GM18867 (cell line): Measurements from ENCODE around the gene EPN1.

Experiments used
- ATAC-seq: cut with Tn5 transposase; IDR thresholded peaks from one replicate; pipeline ENCODE4 v1.9.1; 2021; ENCODE audit warnings: mild to moderate bottlenecking, moderate library complexity; ENCODE audit not compliant: unreplicated experiment

The EPN1 gene

DNA sequence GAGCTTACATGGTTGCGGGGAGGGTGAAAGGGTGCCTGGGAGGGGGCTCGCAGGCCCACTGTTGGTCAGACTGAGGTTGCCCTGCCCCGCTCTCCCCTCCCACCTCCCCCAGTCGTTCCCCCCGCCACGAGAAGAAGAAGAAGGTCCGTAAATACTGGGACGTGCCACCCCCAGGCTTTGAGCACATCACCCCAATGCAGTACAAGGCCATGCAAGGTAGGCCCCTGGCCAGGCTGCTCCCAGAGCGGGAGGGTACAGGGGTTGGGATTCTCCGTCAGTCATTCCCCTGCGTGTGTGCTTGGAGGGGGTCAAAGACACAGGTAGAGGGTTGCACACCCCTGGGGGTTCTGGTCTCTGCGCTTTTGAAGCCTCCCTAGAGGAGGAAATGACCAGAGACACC is 14.6 kb upstream of the EPN1 start:
- ATAC-seq: no peak

DNA sequence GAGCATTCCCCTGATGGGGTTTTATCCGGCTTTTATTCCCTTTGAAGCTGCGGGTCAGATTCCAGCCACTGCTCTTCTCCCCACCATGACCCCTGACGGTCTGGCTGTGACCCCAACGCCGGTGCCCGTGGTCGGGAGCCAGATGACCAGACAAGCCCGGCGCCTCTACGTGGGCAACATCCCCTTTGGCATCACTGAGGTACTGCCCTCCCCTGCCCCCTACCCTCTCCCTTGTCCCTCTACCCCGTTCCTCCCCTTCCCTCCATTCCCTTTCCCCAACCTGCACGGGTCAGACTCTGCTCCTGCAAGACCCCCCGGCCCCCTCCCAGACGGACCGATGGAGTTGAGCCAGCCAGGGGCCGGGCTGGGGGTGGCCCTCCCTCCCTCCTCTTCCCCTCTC is 14.0 kb upstream of the EPN1 start:
- ATAC-seq: no peak

DNA sequence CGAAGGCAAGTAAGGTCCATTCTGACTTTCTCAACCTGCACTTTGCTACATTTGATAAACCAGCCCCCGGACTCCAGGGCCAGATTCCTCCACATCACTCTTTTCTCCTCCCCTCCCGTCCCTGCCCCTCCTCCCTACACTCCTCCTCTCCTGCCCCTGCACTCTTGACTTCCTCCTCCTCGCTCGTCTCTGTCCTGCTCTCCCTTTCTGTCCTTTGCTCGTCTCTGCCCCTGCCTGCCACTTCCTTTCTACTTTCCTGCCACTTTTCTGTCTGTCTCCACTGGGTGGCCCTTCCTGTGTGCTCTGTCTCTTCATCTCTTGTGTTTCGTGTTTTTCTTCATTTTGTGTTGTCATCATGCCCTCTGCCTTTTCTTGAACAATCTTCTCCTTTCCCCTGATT is 13.2 kb upstream of the EPN1 start:
- no peak for ATAC-seq

DNA sequence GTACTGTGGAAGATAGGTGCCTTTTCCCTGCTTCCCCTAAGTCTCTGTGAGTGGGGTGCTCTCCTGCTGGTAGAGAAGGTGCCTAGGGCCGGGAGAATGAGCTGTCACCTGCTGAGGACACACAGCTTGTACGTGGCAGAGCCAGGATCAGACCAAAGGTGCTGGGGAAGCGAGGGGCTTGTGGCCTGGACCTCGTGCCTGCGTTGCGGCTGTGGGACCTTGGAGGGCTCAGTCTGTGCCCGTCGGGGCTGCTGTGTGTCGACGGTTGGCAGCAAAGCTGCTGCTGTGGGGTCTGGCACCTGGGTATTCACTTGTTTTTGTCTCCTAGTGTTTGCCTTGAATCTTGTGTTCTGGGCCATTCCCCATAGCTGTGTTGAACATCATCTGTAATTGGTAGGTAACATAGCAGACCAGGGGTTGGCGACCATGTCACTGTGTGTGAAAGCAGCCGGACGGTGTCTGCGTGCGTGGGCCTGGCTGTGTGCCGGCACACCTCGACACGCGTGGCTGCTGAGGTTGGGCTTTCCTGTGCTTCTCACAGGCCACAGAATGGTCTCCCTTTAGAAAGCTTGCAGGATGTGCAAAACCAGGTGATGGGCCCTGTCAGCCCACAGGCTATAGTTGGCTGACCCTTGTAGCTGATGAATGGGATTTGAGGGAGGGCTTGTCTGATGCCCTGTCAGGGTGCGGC is 11.0 kb upstream of the EPN1 start:
- no peak for ATAC-seq

DNA sequence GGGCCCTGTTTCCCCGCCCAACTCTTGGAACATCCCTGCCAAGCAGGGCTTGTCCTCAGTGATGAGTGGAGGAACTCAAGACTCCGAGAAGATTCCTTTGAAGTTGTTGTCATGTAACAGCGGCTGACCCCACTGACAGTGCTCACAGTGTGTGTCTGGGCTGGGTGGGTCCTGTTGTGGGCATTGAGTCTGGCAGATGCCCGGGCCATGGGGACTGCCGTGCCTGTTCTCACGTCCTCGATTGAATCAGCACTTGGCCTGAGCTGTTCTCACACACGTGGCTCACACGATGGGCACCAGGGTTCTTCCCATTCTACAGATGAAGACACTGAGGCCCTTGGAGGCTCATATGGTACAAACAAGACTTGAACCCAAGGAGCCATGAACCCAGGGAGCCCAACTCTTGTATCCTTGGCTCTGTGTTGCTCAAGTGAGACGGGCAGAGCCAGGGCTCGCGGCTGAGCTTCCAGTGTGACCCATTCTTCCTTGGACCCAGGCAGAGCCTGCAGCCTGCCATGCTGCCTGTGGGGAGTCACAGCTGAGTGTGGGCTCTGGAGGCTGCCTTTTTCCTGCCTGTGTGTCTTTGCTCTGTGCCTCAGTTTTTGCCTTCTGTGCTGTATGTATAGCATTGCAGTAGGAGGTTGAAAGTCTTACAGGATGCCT is 8.6 kb upstream of the EPN1 start:
- no peak for ATAC-seq

DNA sequence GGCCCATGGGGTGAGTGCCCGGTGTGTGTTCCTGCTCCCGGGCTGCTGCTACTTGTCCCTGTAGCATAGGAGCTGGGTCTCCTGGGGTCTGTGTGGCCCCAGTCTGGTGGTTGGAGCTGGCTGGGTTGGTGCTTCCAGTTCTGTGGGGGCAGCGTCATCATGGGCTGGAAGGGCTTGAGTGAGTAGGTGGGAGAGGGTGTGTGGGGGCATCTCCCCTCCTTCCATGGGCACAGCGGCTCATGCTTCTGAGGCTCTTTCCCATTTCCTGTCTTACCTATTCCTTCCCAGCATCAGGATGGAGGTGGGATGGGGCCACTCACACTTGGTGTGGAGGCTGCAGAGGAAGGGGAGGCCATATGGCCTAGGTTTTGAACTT is 8.0 kb upstream of the EPN1 start:
- no peak for ATAC-seq

DNA sequence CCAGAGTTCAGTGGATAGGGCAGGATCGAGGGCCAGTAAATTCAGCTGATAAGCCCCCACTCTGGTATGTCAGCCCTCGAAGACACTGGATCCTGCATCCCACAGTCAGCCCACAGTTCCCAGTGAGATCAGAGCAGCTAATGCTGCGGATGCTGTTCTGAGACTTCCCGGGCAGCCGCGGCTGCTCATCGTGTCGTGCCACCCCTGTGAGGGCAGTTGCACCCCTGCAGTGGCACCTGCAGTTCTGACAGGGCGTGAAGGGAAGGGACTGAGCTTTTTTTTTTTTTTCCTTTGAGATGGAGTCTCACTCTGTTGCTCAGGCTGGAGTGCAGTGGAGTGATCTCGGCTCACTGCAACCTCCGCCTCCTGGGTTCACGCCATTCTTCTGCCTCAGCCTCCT is 7.5 kb upstream of the EPN1 start:
- ATAC-seq: no peak

DNA sequence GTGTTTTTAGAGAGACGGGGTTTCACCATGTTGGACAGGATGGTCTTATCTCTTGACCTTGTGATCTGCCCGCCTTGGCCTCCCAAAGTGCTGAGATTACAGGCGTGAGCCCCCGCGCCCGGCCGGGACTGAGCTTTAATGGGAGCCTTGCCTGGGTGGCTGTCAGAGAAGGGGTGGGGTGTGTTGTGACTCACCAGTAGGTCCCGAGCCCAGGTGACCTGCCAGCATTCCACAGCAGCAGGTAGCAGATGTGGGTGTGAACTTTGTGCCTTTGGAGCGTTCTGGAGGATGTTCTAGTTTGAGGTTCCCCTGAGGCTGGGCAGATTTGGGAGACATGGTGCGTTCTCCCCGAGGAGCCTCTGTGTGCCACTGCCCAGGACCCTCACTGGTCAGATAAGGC is 7.1 kb upstream of the EPN1 start:
- no peak for ATAC-seq

DNA sequence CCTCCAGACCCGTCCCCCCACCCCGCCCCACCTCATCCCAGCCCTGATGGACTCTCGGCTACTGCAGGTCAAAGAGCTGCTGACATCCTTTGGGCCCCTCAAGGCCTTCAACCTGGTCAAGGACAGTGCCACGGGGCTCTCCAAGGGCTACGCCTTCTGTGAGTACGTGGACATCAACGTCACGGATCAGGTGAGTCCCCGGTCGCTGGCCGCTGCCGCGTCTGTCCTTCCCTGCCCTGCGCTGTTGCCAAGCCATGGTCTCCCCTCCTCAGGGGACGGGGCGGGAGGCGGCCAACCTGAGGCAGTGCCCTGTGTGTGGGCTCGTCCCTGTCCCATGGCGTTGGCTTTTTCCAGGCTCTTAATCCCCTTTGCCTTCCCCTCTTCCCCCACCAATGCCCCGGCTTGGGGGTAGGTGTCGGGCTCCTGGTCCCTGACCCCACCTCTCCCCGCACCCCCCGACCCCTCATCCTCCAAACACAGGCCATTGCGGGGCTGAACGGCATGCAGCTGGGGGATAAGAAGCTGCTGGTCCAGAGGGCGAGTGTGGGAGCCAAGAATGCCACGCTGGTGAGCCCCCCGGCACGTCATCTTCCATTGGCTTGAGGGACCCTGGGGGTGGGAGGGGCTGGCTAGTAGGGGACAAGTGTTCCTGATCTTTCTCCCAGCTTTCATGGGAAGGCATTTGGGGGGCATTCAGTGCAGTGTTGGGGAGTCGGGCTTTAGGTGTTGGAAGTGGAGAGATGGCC is 6.2 kb upstream of the EPN1 start:
- ATAC-seq: no peak

DNA sequence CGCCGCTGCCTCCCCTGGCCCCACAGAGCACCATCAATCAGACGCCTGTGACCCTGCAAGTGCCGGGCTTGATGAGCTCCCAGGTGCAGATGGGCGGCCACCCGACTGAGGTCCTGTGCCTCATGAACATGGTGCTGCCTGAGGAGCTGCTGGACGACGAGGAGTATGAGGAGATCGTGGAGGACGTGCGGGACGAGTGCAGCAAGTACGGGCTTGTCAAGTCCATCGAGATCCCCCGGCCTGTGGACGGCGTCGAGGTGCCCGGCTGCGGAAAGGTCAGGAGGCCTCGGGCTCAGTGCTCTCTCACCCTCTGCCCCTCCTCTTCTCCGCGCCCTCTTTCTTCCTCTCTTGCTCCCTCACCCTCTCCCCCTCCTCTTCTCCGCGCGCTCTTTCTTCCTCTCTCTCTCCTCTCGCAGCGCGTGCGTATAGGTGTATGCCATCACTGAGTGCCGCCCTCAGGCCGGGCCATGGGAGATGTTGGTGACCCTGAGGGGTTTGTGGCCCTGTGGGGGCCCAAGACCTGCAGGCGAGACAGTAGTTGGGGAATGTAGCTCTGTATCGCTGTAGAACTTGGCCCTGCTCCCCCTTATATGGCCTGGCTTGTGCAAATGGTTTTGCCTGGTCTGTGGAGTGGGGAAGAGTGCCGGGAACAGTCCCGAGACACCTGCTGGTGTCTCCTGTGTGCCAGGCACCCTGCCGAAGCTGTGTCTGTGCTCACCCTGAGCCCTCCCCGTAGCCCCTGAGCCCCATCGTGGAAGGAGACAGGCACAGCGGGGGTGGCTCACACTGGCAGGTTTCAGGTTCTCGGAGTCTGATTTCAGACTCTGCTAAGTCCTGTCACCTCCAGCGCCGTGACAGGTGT is 5.4 kb upstream of the EPN1 start:
- no peak for ATAC-seq

DNA sequence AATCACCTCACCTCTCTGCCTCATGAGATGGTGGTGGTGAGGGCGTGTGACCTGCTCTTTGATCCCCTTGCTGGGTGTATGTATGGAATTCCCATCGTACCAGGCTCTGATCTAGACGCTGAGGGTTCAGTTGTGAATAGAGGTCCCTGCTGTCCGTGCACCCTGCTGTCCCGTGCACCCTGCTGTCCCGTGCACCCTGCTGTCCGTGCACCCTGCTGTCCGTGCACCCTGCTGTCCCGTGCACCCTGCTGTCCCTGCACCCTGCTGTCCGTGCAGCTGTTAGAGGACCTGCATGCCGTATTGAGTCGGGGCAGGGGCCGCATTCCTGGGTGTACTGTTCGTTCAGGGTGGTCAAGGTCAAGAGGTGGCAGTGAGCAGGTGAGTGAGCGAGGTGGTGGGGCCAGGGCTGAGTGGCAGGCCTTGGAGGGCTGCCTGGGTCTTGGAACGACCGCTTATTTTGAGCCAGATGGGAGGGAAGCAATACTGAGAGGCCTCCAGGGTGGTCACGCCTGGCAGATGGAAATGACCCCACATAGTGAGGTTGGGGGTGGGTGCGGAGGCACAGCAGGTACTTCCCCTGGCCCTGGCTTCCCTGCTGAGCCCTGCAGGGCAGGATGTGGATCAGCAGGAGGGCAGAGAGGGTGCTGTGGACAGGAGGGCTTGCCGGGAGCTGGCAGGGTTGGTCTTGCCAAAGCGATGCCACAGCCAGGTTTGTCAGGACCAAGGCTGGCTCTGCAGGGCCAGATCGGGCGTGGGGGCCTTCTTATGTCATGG is 4.6 kb upstream of the EPN1 start:
- ATAC-seq: no peak

DNA sequence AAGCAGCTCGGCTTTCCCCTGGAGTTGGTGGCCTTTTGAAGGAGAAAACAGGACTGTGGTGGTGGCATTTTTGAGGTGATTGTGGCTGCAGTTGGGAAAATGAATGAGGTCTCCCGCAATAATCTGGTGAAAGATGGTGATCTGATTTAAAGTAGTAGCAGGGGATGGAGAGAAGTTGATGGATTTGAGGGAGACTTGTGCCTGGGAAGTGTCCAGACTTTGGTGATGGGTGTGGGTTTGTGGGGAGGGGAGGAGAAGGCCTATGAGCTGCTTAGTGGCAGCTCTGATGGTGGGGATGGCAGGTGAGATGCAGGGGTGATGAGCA is 4.0 kb upstream of the EPN1 start:
- no peak for ATAC-seq

DNA sequence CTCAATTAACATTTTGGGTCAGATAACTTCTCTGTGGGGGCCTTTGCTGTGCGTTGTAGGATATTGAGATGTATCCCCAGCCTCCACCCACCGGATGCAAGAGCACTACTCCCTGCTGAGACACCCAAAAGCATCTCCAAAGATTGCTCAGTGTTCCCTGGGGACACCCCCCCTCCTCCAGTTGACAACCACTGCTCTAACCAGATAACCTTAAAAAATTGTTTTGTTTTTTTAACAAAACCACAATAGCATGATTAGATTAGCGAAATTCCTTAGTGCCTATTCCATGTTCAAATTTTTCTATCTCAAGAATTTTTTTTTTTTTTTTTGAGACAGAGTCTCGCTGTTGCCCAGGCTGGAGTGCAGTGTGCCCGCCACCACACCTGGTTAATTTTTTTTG is 2.6 kb upstream of the EPN1 start:
- no peak for ATAC-seq

DNA sequence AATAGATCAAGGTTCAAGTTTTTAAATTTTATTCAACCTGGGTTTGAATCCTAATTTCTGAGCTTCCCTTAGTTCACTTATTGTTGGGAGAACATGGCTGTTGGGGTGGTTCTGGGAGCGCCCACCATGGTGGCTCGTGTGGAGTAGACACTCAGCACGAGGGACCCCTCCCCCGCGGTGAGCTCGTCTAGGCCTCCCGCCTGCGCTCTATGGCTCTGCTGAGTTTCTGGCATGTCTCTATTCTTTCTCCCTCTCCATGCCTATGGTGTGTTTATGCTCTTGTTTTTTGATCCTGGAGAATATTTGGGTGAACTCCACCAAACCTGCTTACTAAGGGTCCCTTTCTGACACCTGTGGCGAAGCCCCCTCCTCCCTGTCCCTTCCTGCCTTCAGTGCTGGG is 1.6 kb upstream of the EPN1 start:
- no peak for ATAC-seq

DNA sequence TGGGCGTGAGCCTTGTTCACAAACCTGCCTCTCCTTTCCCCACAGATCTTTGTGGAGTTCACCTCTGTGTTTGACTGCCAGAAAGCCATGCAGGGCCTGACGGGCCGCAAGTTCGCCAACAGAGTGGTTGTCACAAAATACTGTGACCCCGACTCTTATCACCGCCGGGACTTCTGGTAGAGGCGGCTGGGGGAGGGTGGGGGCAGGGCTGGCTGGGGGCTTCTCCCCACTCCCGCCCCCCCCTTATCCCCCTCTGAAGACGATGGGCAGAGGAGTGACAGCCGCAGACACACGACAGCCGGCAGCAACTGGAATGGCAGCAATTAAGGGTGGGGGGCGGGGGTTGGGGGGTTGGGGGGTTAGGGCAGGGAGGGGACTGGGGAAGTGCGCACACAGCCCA is 1.1 kb upstream of the EPN1 start:
- no peak for ATAC-seq

DNA sequence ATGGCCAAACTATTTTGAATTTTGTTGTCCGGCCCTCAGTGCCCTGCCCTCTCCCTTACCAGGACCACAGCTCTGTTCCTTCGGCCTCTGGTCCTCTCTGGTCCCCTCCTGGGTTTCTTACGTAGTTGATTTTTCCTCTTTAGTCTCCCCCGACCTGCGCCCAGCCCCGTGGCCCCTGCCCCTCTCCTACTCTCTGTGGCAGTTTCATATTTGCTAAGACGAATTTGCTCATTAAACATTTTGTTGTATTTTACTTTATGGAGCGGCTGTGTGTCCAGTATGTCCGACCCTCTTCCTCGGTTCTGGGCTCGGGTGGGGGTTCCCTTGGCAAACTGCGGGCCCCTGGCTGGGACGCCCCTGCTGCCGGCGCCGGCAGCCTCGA is 576 bp upstream of the EPN1 start:
- ATAC-seq: no peak

DNA sequence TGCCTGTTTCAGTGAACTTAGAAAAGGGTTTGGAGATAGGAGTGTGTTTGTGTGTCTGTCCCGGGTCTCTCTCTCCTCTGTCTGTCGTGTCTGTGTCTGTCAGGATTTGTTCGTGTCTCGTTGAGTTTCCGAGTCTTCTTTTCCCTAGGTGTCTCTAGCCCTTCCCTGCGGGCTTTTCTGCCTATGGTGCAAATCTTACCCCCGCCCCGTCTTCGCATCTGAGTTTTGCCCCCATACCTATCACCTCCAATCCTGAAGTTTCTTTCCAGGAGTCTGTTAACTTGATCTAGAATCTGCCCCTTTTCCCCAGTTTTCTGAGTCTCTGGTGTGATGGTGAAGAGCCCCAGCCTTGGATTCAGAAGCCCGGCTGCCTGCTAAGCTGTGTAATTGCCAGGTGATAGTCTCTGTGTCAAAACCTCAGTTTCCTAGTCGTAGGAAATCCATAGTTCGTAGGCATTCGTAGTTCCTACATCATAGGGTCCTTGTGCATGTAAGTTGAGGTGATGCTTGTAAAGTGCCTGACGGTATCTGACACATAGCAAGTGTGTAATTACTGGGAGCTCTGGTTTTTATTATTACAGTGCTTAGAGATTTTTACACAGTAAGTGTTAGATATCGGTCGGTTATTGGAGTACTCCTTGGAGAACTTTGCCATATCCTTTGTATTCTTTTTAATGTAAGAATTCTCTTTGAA is 782 bp downstream of the EPN1 start:
- no peak for ATAC-seq

DNA sequence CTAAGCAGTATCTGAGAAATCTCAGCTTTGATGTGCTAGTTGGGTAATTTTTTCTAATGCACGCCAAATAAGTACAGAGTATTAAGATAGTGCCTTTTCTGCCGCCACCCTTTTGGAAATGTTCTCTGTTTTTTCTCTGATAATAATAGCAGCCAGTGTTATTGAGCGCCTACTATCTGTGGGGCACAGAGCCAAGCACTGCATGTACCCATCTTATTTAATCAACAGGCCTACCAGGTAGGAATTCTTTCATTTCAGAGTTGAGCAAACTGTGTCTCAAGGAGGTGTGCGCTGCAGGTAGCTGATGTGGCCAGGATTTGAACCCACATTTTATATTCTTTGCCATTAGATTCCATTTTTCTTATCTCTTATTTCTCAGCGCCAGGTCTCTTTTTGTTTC is 1.4 kb downstream of the EPN1 start:
- ATAC-seq: no peak

DNA sequence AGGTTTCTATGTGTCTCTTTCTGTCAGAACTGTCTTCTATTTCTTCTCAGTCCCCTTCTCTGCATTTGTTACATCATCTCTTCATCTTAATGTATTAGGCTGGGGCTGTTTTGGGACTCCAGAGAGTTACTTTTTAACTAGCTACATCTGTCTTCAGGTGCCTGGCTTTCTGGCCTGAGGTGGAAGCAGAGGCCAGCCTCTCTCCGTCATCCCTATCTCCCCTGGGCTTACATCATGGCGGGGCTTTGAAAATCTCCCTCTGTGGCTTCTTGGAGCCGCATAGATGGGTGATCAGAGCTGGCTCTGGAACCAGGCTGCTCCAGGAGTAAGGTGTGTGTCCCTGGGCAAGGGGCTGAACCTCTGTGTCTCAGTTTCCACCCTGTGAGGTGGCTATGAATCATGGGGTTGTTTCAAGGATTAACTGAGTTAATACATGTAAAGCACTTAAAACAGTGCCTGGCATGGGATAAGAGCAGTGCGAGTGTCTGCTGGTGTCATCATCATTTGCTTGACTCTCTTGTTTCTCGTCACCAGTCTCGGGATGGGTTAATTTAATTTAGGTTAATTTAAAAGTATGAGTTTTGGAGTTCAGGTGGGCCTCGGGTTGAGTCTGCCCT is 2.0 kb downstream of the EPN1 start:
- ATAC-seq: no peak

DNA sequence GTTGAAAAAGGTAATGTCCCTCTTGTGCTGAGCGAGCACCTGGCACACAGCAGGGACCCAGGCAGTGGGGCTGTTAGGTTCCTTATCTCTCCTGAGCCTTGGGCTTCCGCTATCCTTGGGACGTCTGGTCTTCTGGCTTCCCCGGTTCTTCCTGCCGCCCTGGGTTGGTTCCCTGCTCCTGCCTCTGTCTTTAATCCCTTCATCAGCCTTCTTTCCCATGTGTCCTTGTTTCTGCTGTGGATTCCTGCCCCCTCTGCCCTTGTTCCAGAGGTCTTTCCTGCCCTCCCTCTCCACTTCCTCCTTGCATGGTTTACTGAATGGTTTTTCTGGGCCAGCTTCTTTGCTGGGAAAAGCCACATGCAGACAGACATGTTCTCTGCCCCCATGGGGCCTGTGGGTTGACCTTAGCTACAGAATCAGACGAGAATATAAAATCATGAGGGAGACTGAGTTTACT is 2.6 kb downstream of the EPN1 start:
- ATAC-seq: no peak
